HG03025 (cell line): ENCODE results near the gene PSPH.
"Not testable (repeated sequence)": the region's sequence is repeated elsewhere in the genome, so short reads cannot be mapped to it uniquely, and the experiment has no call there.

Experiments used
- ATAC-seq: cut with Tn5 transposase; IDR thresholded peaks from one replicate; pipeline ENCODE4 v1.9.1; 2021; ENCODE audit warnings: mild to moderate bottlenecking, moderate library complexity; ENCODE audit not compliant: unreplicated experiment, low FRiP score

Gene PSPH

GRCh38 chr7:56017015-56017414 lies 34.2 kb downstream of the PSPH start:
- not testable (repeated sequence) for ATAC-seq

- no peak for ATAC-seq
Measured at GRCh38 chr7:56009695-56010094, 41.5 kb downstream of the PSPH start.

GRCh38 chr7:56007891-56008290 lies 43.4 kb downstream of the PSPH start:
- ATAC-seq, result no peak

GRCh38 chr7:56007167-56007652 lies 44.0 kb downstream of the PSPH start:
- ATAC-seq, result no peak

- ATAC-seq, result no peak
Measured at GRCh38 chr7:56003749-56004148, 47.5 kb downstream of the PSPH start.

- ATAC-seq, result no peak
Measured at GRCh38 chr7:55996856-55997500, 54.3 kb downstream of the PSPH start.

GRCh38 chr7:55992346-55992745 lies 58.9 kb downstream of the PSPH start:
- ATAC-seq, result no peak

GRCh38 chr7:55983537-55983936 lies 67.7 kb downstream of the PSPH start:
- no peak for ATAC-seq

GRCh38 chr7:55980266-55980665 lies 71.0 kb downstream of the PSPH start:
- no peak for ATAC-seq

- ATAC-seq, result no peak
Measured at GRCh38 chr7:55977831-55978230, 73.4 kb downstream of the PSPH start.

GRCh38 chr7:55975988-55976633 lies 75.1 kb downstream of the PSPH start:
- ATAC-seq, result no peak

GRCh38 chr7:55973747-55974250 lies 77.4 kb downstream of the PSPH start:
- no peak for ATAC-seq

GRCh38 chr7:55970978-55971377 lies 80.3 kb downstream of the PSPH start:
- ATAC-seq, result no peak

GRCh38 chr7:55970561-55970960 lies 80.7 kb downstream of the PSPH start:
- no peak for ATAC-seq

- ATAC-seq, result no peak
Measured at GRCh38 chr7:55969391-55969790, 81.9 kb downstream of the PSPH start.

GRCh38 chr7:55966851-55967250 lies 84.4 kb downstream of the PSPH start:
- ATAC-seq, result no peak

- ATAC-seq, result no peak
Measured at GRCh38 chr7:55965805-55966421, 85.3 kb downstream of the PSPH start.

- ATAC-seq, result no peak
Measured at GRCh38 chr7:55965100-55965470, 86.2 kb downstream of the PSPH start.

- ATAC-seq, result peak; percentile 70
Measured at GRCh38 chr7:55964261-55965099, 86.8 kb downstream of the PSPH start, which contains the start of gene NIPSNAP2. TSS of gene NIPSNAP2 (plus strand) at chr7:55964585. CDS start at chr7:55964610, 25 bp downstream.

- ATAC-seq, result no peak
Measured at GRCh38 chr7:55963584-55964168, 87.6 kb downstream of the PSPH start.
